ENCODE data around the gene INPP5B.

INPP5B gene

DNA sequence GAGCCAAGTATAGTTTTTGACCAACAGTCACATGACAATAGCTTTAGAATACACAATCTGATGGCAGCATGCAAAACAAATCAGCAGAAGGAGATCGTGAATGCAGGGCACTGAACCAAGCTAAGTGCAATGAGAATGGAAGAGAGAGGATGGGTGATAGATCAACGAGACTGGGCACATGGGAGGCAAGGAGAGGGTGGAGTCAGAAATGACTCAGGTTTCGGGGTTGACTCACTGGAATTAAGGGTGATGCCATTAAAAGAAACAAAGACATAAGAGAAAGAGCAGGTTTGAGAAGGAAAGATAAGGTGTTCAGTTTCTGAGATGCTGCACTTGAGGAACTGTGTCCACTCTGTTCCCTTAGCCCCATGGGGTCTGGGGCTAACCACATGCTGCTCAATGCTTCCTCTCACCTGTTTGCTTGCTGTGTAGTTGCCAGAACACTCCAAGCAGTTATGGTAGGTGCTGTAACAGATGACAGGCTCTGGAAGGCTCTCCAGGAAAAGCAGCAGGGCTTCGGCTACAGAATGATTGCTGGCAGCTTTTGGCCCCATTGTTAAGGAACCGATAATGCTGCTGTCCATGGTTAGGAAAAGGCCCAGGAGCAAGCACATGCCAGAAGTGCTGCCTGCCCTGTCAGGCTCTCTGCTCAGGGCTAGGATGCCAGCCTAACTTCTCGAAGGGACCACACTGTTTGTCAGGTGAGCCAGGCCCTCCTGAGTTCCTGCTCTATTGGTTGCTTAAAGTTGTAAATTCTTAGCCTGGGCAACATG, 81.3 kb downstream of the INPP5B start:
- peak; percentile 13 for DNase-seq

DNA sequence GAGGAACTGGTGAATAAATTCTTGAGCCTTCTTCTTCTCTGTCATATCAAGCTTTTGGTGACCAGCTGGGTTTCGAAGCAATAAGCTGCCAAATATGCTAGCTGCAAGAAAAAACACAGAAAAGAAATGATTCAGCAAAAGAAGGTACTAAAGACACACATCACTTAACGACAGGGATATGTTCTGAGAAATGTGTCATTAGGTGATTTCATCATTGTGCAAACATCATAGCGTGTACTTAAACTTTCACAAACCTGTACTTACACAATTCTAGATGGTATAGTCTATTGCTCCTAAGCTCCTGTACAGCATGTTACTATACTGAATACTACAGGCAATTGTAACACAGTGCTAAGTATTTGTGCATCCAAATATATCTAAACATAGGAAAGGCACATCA, 84.5 kb downstream of the INPP5B start:
- DNase-seq = no peak

DNA sequence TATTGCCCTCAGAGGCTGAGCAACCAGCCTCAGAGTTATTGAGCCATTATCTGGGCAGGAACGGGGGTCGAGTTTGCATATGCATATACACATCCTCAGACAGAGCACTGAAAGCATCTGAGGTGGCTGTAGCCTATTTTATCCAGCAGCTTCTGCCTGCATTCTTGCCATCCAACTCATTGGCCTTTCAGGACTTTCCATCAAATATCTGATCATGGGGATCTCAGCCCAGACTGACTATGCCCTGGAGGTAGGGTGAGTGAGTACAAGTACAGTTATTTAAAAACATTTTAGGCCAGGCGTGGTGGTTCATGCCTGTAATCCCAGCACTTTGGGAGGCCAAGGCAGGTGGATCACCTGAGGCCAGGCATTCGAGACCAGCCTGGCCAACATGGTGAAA, 85.7 kb downstream of the INPP5B start:
- DNase-seq = no peak

DNA sequence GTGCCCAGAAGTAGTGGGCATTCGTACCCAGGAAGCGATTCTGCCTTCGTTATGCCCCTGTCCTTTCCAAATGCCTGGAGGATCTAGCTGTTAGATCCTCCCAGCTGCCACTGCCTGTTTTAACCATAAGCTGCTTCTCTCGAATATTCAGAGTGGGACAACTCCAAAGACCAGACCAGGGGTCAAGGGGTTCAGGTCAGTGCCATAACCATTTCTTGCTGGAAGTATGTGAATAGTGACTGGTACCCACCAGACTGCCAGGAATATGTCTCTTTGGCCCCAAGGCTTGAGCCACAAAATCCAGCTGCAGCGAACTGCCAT, 86.5 kb downstream of the INPP5B start:
- no peak for DNase-seq

DNA sequence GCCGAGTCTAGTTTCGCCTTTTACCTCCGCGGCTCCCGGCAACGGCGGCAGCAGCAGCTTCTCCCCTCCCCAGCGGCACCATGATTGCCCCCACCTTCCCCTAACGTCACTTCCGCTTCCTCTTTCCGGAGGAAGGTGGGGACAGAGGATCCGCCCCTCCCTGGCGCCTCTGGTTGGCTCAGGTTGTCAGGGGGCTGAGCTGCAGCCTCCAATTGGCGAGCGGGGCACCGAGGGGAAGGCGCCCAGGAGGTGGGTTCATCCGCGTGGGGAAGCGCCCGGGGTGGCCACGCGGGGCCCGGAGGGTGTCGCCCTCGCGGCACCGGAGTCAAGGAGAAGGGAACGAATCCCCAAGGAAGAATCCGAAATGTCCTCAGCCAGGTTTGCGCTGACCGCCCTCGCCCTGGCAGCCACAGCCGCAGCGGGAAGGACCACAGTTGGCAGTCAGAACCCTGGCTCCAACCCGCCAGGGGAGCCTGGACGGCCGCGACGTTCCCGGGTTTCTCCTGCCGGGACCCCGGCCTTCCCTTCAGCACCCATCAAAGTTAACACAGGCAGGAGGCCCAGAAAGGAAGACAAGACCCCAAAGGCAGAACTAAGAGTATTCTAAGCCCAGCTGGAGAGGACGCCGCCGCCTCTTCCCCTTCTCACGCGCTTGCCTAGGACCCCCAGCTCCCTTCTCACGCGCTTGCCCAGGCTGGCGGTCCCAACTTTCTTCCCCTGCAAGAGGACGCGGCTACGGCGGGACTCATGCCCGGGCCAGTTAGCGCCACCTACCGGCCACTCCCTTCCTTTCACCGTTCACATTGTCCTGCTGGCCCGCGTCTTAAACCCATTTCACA, 87.1 kb downstream of the INPP5B start, which contains the start of gene MTF1:
Gene MTF1, minus strand, starts transcription at position 86 of the 839 bp plus-strand sequence. CDS start 1,934 bp downstream, outside the sequence.
- peak; percentile 97 for DNase-seq

DNA sequence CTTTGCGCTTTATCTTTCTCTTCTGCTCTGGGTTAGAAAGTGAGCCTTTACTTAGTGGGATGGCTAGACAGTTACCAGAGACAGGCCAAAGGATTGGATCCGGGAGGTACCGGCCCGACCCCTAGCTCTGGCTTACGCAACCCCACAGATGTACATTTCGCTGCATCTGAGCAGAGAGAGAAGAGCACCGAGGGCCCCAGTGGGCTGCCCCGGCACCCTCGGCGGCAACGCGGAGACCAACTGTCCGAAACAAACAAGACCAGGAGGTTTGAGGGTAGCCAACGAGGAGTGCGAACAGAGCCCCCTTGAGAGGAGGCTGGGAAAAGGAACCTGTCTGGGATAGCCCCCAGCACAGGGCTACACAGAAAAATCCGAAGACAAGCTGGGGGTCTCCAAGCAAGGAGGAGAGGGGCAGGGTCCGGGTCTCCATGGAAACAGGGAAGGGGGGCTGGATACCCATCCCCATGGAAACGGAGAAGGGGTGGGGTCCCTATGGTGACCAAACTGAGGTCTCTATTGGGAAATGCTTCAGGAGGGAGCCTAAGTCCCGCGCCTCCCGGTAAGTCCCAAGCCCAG, 87.8 kb downstream of the INPP5B start:
- DNase-seq = peak; percentile 13

DNA sequence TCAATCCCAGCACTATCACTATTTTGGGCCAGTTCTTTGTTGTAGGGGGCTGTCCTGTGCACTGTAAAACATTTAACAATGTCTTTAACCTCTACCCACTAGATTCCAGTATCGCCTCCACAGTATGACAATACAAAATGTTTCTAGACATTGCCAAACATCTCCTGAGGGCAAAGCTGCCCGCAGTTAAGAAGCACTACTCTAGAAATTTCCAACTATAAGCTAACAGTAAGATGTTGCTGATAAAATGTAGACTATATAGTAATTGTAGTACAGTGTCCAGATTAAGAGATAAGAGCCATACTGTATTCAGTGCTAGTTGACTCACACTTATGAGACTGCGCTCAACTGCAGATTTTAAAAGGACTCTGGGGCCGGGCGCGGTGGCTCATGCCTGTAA, 92.4 kb downstream of the INPP5B start:
- DNase-seq = no peak

DNA sequence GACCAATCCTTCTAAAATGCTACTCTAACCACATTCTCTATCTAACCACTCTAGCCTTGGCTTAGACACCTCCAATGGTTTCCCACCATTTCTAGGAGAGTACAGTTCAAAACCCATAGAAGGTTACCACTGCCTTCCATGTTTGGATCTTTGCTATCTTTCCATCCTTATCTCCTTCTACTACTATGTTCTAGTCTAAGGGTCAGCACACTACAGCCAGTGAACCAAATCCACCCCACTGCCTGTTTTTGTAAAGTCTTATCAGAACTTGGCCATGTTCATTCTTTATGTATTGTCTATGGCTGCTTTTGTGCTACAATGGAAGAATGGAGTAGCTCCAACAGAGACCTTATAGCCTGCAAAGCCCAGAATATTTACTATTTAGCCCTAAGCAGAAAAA, 93.7 kb downstream of the INPP5B start:
- no peak for DNase-seq

DNA sequence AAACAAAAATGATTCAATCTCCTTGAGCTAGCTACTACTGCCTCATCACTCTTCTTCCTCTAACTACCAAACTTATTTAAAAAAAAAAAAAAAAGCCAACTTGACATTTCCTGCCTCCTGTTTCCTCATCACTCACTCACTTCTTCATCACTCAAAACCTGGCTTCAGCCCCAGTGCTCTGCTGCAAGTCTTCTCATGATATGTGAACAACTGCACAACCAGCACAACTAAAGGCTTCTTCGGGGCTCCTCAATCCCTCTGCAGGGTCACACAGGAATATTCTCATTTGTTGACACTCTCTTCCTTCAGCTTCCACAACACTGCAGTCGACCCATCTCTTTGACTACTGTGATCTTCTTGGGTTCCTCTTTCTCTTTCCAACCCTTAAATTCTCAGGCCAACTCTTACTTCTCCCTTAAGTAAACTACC, 95.1 kb downstream of the INPP5B start:
- DNase-seq = peak; percentile 8

DNA sequence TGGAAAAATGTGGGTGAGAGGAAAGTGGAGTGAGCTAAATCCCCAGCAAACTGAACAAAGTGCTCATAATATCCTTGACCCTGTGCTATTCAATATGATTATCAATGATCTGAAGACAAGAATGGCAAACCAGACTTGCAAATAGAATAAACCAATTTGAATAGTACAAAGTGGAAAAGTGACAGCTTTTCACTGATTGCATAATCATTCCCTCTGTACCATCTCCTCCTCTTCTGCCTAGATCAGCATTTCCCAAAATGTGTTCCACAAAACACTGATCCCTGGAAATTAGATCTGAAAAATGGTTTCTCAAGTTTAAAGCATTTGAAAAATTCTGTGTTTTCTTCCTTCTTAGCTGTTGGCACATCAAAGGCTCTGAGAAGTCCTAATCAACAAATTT, 95.6 kb downstream of the INPP5B start:
- no peak for DNase-seq

DNA sequence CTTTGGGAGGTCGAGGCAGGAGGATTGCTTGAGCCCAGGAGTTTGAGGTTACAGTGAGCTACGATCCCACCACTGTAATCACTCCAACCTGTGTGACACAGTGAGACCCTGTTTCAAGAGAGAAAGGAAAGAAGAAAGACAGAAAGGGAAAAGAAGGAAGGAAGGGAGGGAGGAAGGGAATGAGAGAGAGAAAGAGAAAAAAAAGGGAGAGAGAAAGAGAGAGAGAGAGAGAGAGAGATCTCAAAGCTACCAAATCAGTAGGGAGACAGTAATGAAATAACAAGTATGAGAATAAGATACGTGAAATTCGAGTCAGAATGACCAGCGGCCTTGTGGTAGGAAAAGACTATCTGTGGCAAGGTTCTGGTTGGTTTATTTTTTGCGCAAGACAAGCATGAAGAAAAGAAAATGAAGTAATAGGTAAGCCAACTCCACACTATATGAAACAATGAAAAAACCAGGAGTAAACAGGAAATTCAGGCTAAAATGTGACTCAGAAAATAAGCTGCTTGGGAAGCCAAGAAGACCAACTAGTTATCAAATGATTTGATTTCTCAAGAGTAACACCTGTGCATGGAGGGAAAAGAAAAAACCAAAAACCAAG, 96.4 kb downstream of the INPP5B start:
- no peak for DNase-seq

DNA sequence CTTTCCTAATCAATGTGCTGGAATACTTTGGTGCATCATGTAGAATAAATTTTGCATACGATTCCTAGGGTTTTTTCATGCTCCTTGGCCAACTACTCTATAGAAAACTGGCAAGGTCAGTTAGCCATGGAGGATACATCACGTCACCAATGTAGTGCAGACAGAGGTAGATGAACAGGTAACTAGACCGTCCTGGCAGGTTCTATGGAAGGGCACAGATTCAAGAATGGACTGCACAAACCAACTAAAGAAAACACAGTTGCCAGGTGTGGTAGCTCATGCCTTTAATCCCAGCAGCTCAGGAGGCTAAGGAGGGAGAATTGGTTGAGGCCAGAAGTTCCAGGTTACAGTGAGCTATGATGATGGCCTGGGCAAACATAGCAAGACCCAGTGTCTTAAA, 97.4 kb downstream of the INPP5B start:
- DNase-seq = no peak

DNA sequence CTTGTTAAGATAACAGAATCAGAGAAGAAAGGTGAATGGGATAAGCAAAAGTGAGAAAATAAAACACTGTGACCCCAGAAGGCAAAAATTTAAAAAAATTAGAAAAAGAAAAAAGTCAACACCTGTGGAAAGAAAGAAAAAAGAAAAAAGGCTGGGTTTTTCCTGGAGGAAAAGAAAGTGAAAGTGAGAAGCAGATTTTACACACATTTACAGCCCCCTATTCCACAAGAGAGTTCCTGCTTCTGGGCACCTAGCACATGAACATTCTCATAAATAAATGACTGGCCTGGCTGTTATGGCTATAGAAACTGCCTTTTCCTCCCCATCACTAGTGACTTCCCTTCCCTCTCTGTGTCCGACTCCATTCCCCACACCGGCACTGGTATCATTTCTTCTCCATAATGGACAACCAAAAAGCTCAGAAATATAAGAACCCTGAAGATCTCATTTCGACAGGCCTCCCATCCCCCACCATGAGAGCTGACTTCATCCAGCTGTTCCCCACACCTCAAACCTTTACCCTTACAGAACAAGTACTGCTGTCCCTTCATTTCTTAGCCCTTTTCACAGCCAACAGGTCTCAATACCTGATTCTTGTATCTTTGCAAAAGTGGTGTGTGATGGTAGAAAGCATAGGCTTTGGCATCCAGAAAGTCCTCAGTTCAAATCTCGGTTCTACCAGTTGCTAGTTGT, 100.1 kb downstream of the INPP5B start:
- DNase-seq = no peak

DNA sequence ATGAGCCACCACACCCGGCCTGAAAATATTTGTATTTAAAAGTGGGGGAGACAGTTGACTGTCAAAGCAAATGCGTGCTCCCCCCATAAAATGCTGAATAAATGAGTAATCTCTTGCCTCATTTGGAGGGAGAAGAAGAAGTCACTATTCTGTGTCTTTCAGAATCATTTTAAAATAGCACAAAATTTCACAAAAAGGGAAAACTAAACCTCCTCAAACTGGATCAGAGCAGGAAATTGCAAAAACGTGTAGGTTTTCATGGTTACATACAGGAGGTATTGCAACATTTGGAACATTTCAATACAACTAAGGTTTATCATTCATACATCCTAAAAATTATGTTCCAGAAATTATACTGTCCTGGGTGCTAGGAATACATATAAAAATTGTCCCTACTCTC, 101.1 kb downstream of the INPP5B start:
- no peak for DNase-seq

DNA sequence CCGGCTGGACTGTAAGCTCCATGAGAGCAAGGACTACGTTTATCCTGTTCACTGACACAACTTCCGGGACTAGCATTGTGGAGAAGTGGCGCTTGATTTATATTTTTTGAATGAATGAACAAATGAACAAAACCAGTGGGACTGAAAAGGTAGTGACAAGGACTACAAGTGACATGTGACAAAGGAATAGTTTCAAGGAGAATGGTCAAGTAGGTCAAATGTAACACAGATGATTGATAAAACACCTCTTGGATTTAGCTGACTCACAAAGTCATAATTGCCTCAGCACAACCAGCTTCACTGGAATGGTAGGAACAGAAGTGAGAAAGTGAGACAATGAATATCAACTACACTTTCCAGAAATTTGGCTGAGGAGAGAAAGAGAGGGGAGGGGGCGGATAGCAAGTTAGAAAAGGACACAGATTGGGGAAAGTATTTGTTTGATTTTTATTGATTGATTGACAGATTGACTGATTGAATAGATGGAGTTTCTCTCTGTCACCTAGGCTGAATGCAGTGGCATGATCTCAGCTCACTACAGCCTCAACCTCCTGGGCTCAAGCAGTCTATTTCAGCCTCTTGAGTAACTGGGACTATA, 101.7 kb downstream of the INPP5B start:
- DNase-seq = no peak

DNA sequence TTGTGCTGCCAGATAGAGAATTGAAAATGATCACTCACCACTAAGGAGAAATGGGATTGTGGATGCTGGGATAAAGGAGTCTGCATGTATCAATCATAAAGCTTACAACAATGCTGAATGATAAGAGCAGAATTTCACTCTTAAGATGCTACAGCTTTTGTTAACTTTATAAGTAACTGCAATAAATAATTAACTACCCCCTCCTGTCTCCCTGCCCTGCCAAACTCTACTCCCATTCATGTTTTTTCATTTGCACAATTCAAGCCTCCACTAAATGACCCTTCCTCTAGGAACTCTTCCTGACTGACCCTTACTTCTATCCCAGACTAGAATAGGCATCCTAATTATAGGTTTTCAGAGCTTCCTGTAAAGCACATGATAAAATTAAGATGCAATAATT, 102.3 kb downstream of the INPP5B start:
- no peak for DNase-seq

DNA sequence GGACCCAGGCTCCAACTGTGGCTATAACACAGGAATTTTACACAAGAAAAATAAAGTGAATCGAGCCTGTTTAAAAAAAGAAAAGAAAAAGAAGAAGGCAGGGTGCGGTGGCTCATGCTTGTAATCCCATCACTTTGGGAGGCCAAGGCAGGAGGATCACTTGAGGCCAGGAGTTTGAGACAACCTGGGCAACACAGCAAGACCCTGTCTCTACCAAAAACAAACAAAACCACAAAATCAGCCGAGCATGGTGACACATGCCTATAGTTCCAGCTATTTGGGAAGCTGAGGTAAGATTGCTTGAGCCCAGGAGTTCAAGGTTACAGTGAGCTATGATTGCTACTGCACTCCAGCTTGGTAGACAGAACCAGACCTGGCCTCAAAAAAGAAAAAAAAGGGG, 105.2 kb downstream of the INPP5B start:
- DNase-seq = no peak

DNA sequence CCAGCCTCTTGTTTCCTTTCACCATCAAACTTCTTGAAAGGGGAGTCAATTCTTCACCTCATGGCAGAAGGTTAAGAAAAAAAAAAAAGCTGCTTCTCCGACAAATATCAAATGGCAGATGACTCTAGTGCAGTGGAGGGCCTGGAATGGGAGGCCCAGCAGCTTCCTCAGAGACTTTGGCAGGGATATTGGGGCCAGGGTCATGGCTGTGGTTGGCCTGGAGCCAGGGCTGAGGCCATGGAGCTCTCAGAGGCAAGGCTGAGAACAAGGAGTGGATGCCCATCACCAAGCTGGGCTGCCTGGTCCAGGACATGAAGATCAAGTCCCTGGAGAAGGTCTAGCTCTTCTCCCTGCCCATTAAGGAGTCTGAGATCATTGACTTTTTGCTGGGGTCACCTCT, 106.1 kb downstream of the INPP5B start:
- no peak for DNase-seq

DNA sequence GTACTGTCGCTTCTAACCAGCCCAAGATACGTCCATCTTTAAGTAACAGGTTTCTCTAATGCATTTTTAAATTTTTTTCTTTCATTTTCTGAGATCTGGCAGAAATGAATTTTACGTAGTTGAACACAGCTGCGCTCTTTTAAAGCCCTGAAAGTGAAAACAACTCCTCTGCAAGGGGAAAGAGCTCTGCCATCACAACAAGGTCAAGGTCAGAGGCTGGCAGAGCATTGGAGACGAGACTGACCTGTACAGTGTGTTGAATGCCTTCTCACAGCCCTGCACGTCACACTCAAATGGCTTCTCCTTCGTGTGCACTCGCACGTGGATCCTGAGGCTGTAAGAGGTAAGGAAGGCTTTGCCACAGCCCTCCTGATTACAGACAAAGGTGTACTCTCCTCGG, 107.2 kb downstream of the INPP5B start:
- no peak for DNase-seq

DNA sequence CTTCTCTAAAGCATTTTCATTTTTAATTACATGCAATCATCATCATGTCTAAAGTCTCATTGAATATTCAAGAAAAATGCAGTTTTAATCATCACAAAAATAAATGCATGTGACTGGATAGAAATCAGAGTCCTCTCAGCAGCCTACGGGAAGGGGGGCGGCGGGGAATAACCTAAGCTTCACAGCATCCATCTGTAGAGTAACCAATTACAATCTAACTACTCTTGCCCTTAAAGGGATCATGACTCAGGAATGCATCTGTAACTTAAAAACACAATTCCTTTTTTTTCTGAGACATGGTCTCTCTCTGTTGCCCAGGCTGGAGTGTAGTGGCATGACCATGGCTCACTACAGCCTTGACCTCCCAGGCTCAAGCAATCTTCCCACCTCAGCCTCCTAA, 110.1 kb downstream of the INPP5B start:
- DNase-seq = no peak

DNA sequence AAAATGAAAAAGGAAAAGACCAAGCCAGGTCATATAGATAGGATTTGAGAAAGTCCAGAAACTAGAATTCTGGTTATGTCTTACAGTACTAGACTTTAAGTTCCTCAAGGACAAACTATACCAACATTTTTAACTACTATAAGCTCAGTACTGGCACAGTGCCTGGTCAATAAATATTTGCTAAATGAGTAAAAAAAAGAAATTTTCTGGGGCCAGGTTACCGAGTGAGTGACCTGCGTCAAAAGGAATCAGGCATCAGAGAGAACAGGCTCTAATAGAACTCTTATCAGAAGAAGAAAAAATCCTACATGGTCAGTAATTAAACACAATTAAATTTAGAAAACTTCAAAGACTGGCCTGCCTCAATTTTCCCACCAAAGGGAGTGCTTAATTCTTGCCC, 115.0 kb downstream of the INPP5B start:
- no peak for DNase-seq

DNA sequence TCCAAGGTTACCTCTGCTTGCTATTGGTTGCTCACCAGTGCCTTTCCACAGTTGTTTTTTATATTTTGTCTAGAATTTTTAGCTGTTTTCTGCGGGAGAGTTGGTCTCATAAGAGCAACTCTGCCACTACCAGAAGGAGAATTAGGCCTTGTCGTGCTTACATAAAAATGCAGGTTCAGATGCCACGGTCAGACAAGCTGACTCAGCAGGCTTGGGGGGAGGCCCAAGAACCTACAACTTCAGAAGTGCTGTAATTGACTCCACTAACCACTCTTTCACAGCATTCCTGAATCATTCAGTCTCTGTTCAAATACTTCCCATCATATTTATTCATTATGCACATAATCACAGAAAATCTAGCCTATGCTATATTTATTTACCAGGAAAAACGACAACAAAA, 115.7 kb downstream of the INPP5B start:
- DNase-seq = no peak
